Spleen (tissue), 11 donors: ENCODE measurements around the gene PBX1. TPM values are rescaled to one million over a fixed set of nuclear protein-coding genes. Genes with fewer than 3 reads are reported as not detected.

ENCODE experiments used
- DNase-seq: peaks from one replicate; pipeline ENCODE4 v3.0.0-alpha.2; 2020
- H3K27ac ChIP-seq, 8 donors: fragments of 200-600 bp; sonication (generic) in 7 of 8; 1 replicate in 4 of 8; 2 replicates in 4 of 8; pipeline versions ENCODE4 v1.5.0 to v1.8.0; 2016 to 2021; ENCODE audit warnings: inconsistent platforms in 4 of 8, mild to moderate bottlenecking in 4 of 8, moderate library complexity in 1 of 8
- H3K27me3 ChIP-seq, 7 donors: fragments of 200-600 bp; sonication (generic) in 6 of 7; replicated peaks in 1 of 7; 1 replicate in 4 of 7; 2 replicates in 3 of 7; pipeline versions ENCODE4 v1.5.0 to v1.8.0; 2016 to 2021; ENCODE audit warnings: inconsistent platforms in 3 of 7, mild to moderate bottlenecking in 1 of 7
- H3K36me3 ChIP-seq, 6 donors: fragments of 200-600 bp; sonication (generic) in 5 of 6; 1 replicate in 4 of 6; 2 replicates in 2 of 6; pipeline versions ENCODE4 v1.5.0 to v1.8.0; 2016 to 2021; ENCODE audit warnings: inconsistent platforms in 2 of 6
- H3K4me1 ChIP-seq, 6 donors: fragments of 200-600 bp; sonication (generic) in 5 of 6; 1 replicate in 3 of 6; 2 replicates in 3 of 6; pipeline versions ENCODE4 v1.5.0 to v1.8.0; 2016 to 2021; ENCODE audit warnings: inconsistent platforms in 3 of 6
- H3K4me3 ChIP-seq, 8 donors: fragments of 200-600 bp; sonication (generic) in 7 of 8; 1 replicate in 4 of 8; 2 replicates in 4 of 8; pipeline versions ENCODE4 v1.5.0 to v1.8.0; 2016 to 2021; ENCODE audit warnings: inconsistent platforms in 4 of 8, mild to moderate bottlenecking in 4 of 8, moderate library complexity in 2 of 8
- H3K9me3 ChIP-seq, 8 donors: fragments of 200-600 bp; sonication (generic) in 7 of 8; 1 replicate in 4 of 8; 2 replicates in 4 of 8; pipeline versions ENCODE4 v1.5.0 to v1.8.0; 2016 to 2021; ENCODE audit warnings: inconsistent platforms in 4 of 8
- CTCF ChIP-seq, 11 experiments: fragments of 200-600 bp in 7 of 11; fragments of 450-650 bp in 4 of 11; sonication (generic) in 4 of 11; IDR thresholded peaks in 8 of 11; conservative IDR thresholded peaks in 3 of 11; 1 replicate in 7 of 11; 2 replicates in 4 of 11; pipeline versions ENCODE4 v1.4.0 to v1.8.0; 2016 to 2021; ENCODE audit warnings: antibody characterized with exemption in 11 of 11, inconsistent platforms in 4 of 11, mild to moderate bottlenecking in 1 of 11
- POLR2A ChIP-seq, 3 donors: fragments of 450-650 bp; IDR thresholded peaks; one replicate each; pipeline ENCODE4 v1.5.1; 2017; ENCODE audit warnings: antibody characterized with exemption in 3 of 3, mild to moderate bottlenecking in 1 of 3
- POLR2AphosphoS5 ChIP-seq, 3 donors: sonication (generic); formaldehyde crosslinking; IDR thresholded peaks; one replicate each; pipeline ENCODE4 v1.5.1; 2017; ENCODE audit warnings: antibody characterized with exemption in 3 of 3
- WGBS, 5 donors: extraction: QIAGEN DNeasy Blood & Tissue Kit in 3 of 5; methylation state at CpG; one replicate each; pipeline versions ENCODE4 v1.1.5 to v1.1.7; 2013 to 2018; 5-methylcytosine and 5-hydroxymethylcytosine counted together
- intact Hi-C: fragments of 100-400 bp; cut with DNase I; formaldehyde crosslinking; loops from one replicate; pipeline ENCODE4 v1.15.0; 2023; ENCODE audit warnings: low total_unique reads
- polyA plus RNA-seq, 3 donors: library from polyadenylated mRNA; stranded (reverse); fragments of 200-250 nt; gene quantifications; one replicate each; pipeline ENCODE4 v1.2.1, GENCODE V29; 2013
- total RNA-seq, 7 donors: library from RNA; depleted of rRNA in 3 of 7; stranded (reverse); fragments of >200 nt in 3 of 7; fragmentation: NEBNext Ultra II Directional in 4 of 7; extraction: Animal tissue kit (Norgen Biotek cat#: 25700) in 4 of 7; gene quantifications; one replicate each; pipeline versions ENCODE4 v1.1.0 to v1.2.1, GENCODE V29; 2016 to 2021
- donor health status: healthy with polysubstance abuse.
- donor health status: DM: no; HTN: no; CAD: no; lungs with moderate emphysema.
- donor health status: DM: no; HTN: no; CAD: no.
- donor health status: Bipolar disorder and iron deficiency.
- donor health status: healthy.
- donor health status: DM: no; HTN: no; CAD: no.
- donor health status: DM: yes; HTN: yes; CAD: no.

Gene PBX1
- total and polyA plus RNA-seq, 10 donors, result 3.4 to 79.5 (median 31.8) TPM

- WGBS, 5 donors, result 61 to 86% (median 75%) methylated on average over 5 of the region's 5 CpGs
- intact Hi-C loops, result no loop called here
- H3K27me3 ChIP-seq, result no peaks in the 10 kb centered on the region
- no peaks in the 10 kb centered on the region for H3K9me3 ChIP-seq
- peaks cover 0 to 4% (median 0%) of the 10 kb centered on the region in 6 donors for H3K4me1 ChIP-seq
- no peak overlapping the region for H3K27ac ChIP-seq
- H3K4me3 ChIP-seq, result no peak overlapping the region
- DNase-seq, result no peak
- H3K36me3 ChIP-seq, result no peaks in the 10 kb centered on the region
- TF ChIP-seq POLR2AphosphoS5 (IDR thresholded peaks at IDR 0.05), result no peak
- no peak for TF ChIP-seq POLR2A (IDR thresholded peaks at IDR 0.05)
- no peak for TF ChIP-seq CTCF (IDR thresholded peaks at IDR 0.05 in 8 of 11, conservative IDR thresholded peaks at IDR 0.05 in 3 of 11)
Observed at GRCh38 chr1:164635803-164636731, 77.1 kb downstream of the PBX1 start.

GRCh38 chr1:164636757-164637156, 77.8 kb downstream of the PBX1 start:
- 77 to 81% (median 80%) methylated on average over 3 of the region's 3 CpGs for WGBS, 5 donors
- Histone ChIP-seq H3K9me3 (no peaks in the 10 kb centered on the region), H3K27me3 (no peaks in the 10 kb centered on the region), H3K27ac (no peak overlapping the region), H3K4me3 (no peak overlapping the region), H3K4me1 (peaks cover 0 to 4% (median 0%) of the 10 kb centered on the region in 6 donors), H3K36me3 (no peaks in the 10 kb centered on the region)
- DNase-seq, result no peak
- TF ChIP-seq POLR2AphosphoS5 (IDR thresholded peaks at IDR 0.05) (no peak), POLR2A (IDR thresholded peaks at IDR 0.05) (no peak), CTCF (IDR thresholded peaks at IDR 0.05 in 8 of 11, conservative IDR thresholded peaks at IDR 0.05 in 3 of 11) (no peak)
- intact Hi-C loops, result no loop called here

- Histone ChIP-seq H3K4me3 (no peak overlapping the region), H3K9me3 (no peaks in the 10 kb centered on the region), H3K36me3 (no peaks in the 10 kb centered on the region), H3K4me1 (peaks cover 0 to 4% (median 0%) of the 10 kb centered on the region in 6 donors), H3K27ac (no peak overlapping the region), H3K27me3 (no peaks in the 10 kb centered on the region)
- TF ChIP-seq POLR2AphosphoS5 (IDR thresholded peaks at IDR 0.05) (no peak), CTCF (IDR thresholded peaks at IDR 0.05 in 8 of 11, conservative IDR thresholded peaks at IDR 0.05 in 3 of 11) (no peak), POLR2A (IDR thresholded peaks at IDR 0.05) (no peak)
- 75 to 91% (median 84%) methylated on average over 13 of the region's 13 CpGs for WGBS, 5 donors
- intact Hi-C loops, result no loop called here
- DNase-seq, result no peak
Observed at GRCh38 chr1:164637461-164638375, 78.7 kb downstream of the PBX1 start.
